Kidney epithelial cell (primary cell): Measurements from ENCODE around the gene CAMK2D. TPM values are rescaled to one million over a fixed set of nuclear protein-coding genes. Genes with fewer than 3 reads are reported as not detected.
"Not testable (repeated sequence)": the region's sequence is repeated elsewhere in the genome, so short reads cannot be mapped to it uniquely, and the experiment has no call there.

ENCODE experiments used
- DNase-seq: peaks from one replicate; pipeline ENCODE4 v3.0.0-alpha.2; 2010; ENCODE audit warnings: low read depth
- H3K27me3 ChIP-seq: 2 replicates; pipeline ENCODE4 v1.6.0; 2011; ENCODE audit warnings: low read length; ENCODE audit not compliant: control insufficient read depth, insufficient read depth
- H3K36me3 ChIP-seq: 2 replicates; pipeline ENCODE4 v1.5.1; 2011; ENCODE audit warnings: low read length; ENCODE audit not compliant: control insufficient read depth, insufficient read depth
- H3K4me3 ChIP-seq: 2 replicates; pipeline ENCODE4 v1.5.1; 2011; ENCODE audit warnings: low read depth, mild to moderate bottlenecking, control low read depth, low read length
- total RNA-seq: library from RNA; depleted of rRNA; stranded (reverse); fragments of >200 nt; gene quantifications from 2 replicates; pipeline ENCODE4 v1.2.3, GENCODE V29; 2015
- TF ChIP-seq, protein P1 (sequence below): IDR thresholded peaks from 2 replicates; pipeline ENCODE4 v1.5.1; 2011; ENCODE audit warnings: mild to moderate bottlenecking, moderate library complexity, low read length, control low read depth, inconsistent platforms; ENCODE audit not compliant: insufficient read depth, poor library complexity, severe bottlenecking

Gene CAMK2D
- total RNA-seq, 1 donor from 2014 or later, result 36.2 TPM

DNA sequence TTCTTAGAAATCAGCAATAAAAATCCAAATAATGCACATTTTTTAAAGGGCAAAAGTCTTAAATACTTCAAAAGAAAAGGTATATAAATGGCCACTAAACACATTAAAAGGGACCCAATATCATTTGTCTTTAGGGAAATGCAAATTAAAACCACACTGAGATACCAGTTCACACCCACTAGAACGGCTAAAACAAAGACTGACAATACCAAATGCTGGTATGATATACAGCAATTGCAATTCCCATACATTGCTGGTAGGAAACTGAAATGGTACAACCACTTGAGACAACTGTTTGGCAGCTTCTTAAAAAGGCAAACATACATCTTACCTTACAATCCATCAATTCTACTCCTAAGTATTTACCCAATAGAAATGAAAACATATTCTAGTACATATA, 33.7 kb downstream of the CAMK2D start:
- DNase-seq, result no peak
- no peaks in the 10 kb centered on the region for H3K36me3 ChIP-seq
- H3K27me3 ChIP-seq, result no peaks in the 10 kb centered on the region
- TF ChIP-seq, protein P1, sequence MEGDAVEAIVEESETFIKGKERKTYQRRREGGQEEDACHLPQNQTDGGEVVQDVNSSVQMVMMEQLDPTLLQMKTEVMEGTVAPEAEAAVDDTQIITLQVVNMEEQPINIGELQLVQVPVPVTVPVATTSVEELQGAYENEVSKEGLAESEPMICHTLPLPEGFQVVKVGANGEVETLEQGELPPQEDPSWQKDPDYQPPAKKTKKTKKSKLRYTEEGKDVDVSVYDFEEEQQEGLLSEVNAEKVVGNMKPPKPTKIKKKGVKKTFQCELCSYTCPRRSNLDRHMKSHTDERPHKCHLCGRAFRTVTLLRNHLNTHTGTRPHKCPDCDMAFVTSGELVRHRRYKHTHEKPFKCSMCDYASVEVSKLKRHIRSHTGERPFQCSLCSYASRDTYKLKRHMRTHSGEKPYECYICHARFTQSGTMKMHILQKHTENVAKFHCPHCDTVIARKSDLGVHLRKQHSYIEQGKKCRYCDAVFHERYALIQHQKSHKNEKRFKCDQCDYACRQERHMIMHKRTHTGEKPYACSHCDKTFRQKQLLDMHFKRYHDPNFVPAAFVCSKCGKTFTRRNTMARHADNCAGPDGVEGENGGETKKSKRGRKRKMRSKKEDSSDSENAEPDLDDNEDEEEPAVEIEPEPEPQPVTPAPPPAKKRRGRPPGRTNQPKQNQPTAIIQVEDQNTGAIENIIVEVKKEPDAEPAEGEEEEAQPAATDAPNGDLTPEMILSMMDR, result no peak
- no peak overlapping the region for H3K4me3 ChIP-seq

DNA sequence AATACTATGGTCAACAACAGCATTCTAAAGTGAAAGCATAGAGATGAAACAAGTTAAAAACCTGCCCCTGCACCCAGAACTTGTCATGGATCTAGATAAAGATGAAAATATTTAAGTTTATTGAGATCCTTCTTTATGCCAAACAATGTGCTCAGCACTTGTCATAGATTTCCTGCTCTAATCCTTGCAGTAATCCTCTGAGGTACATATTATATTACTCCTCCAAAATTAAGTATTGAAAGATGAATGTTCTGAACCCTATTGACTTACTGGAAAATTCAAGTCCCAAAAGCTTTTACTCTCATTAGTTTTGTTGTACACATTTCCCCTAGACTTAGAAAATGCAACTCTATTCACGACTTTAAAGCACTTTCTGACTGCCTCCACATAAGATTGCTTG, 35.6 kb downstream of the CAMK2D start:
- H3K27me3 ChIP-seq, result no peaks in the 10 kb centered on the region
- H3K36me3 ChIP-seq, result no peaks in the 10 kb centered on the region
- H3K4me3 ChIP-seq, result no peak overlapping the region
- TF ChIP-seq, protein P1, result no peak
- no peak for DNase-seq

GRCh38 chr4:113718252-113718651, 43.3 kb downstream of the CAMK2D start:
- H3K27me3 ChIP-seq, result no peaks in the 10 kb centered on the region
- H3K4me3 ChIP-seq, result no peak overlapping the region
- no peak for DNase-seq
- TF ChIP-seq, protein P1, result no peak
- H3K36me3 ChIP-seq, result no peaks in the 10 kb centered on the region

DNA sequence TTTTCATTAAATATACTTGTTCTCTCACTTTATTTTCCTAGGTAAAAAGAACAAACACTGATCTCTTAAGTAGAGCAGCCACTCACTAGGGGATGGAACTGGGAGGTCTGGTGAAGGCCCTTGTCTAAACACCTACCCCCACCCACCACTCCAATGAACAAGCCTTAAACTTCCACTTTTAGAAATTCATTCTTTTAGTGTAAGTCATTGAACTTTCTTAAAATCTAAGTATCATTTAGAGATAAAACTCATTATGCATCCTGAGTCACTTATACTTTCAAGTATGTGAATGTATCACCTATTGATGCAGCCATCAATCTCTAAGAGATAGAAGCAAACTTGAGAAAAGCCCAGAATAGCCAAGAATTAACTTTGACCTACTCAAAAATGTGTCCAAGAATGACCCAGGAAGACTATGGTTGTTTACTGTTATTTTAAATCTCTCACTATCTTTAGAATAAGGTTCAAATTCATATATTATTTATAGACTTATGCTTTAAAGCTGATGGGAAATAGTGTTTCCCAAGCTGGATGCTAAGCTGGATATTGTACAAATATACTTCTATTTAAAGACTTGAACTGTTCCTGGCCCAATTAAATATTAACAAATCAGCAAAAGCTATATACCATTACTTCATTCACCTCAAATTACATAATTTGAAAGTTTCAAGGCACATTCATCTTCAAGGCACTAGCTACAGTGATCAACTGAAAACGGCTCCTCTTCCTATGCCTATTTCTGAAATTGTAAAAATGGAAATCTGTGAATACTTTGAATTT, 49.5 kb downstream of the CAMK2D start:
- Histone ChIP-seq H3K4me3 (no peak overlapping the region), H3K27me3 (no peaks in the 10 kb centered on the region), H3K36me3 (no peaks in the 10 kb centered on the region)
- no peak for DNase-seq
- TF ChIP-seq, protein P1, result no peak

DNA sequence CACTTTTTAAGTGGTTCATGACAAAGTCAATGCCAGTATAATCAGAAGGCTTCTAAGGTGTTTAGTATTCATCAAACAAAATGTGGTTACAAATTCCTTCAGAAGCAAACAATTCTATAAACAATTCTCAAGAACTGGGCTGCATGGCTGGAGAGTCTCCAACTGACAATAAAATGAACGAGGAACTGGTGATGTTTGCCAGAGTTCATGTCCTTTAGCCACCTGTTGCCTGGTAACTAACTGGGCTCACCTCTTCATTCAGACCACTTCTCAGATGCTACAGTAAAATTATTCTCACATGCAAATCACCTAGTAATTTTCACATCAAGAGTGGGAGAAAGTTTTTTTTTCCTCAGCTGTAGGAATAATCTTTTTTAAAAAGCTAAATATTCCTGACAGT, 53.3 kb downstream of the CAMK2D start:
- Histone ChIP-seq H3K27me3 (no peaks in the 10 kb centered on the region), H3K4me3 (no peak overlapping the region), H3K36me3 (no peaks in the 10 kb centered on the region)
- TF ChIP-seq, protein P1, result no peak
- DNase-seq, result no peak

DNA sequence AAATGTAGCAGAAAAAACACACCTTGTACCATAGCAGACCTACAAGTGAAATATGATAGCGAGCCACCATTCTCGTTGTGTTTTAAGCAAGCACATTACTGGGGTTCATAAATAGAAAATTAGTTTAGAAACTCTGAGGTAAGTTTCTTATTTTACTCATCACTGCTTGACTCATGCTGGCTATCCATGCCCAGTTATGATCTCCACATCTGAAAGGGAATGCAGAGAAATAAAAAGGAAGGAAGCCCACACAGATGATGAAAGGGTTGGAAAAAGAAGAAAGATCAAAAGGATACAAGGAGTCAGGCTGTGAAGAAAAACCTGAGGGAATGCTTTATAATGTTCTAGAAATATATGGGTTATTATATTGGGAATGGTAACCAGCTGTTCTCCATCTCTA, 54.5 kb downstream of the CAMK2D start:
- Histone ChIP-seq H3K36me3 (no peaks in the 10 kb centered on the region), H3K27me3 (no peaks in the 10 kb centered on the region), H3K4me3 (no peak overlapping the region)
- TF ChIP-seq, protein P1, result no peak
- DNase-seq, result no peak

GRCh38 chr4:113705097-113705496, 56.4 kb downstream of the CAMK2D start:
- H3K27me3 ChIP-seq, H3K4me3 ChIP-seq, DNase-seq, H3K36me3 ChIP-seq: not testable (repeated sequence)

GRCh38 chr4:113702596-113702995, 58.9 kb downstream of the CAMK2D start:
- not testable (repeated sequence) for H3K4me3 ChIP-seq, H3K27me3 ChIP-seq, H3K36me3 ChIP-seq
- peak; percentile 25 for DNase-seq
